Stromal cell of bone marrow (primary cell): Measurements from ENCODE around the gene ANKMY1.
"Not testable (repeated sequence)": the region's sequence is repeated elsewhere in the genome, so short reads cannot be mapped to it uniquely, and the experiment has no call there.

Experiments used
- DNase-seq: peaks from one replicate; pipeline ENCODE4 v3.0.0-alpha.2; 2012; ENCODE audit warnings: low read depth

Gene ANKMY1

GRCh38 chr2:240503375-240503774 lies 54.4 kb downstream of the ANKMY1 start:
- DNase-seq = no peak

- DNase-seq = no peak
Observed at GRCh38 chr2:240502430-240503121, 55.2 kb downstream of the ANKMY1 start.

- DNase-seq = no peak
Observed at GRCh38 chr2:240502059-240502429, 55.7 kb downstream of the ANKMY1 start.

- no peak for DNase-seq
Observed at GRCh38 chr2:240501531-240501991, 56.2 kb downstream of the ANKMY1 start.

- no peak for DNase-seq
Observed at GRCh38 chr2:240500561-240501423, 57.0 kb downstream of the ANKMY1 start.

- no peak for DNase-seq
Observed at GRCh38 chr2:240499309-240500301, 58.2 kb downstream of the ANKMY1 start.

- DNase-seq = no peak
Observed at GRCh38 chr2:240498958-240499260, 58.9 kb downstream of the ANKMY1 start.

GRCh38 chr2:240498171-240498957 lies 59.4 kb downstream of the ANKMY1 start:
- DNase-seq = no peak

- not testable (repeated sequence) for DNase-seq
Observed at GRCh38 chr2:240497082-240497481, 60.7 kb downstream of the ANKMY1 start.

- not testable (repeated sequence) for DNase-seq
Observed at GRCh38 chr2:240494942-240495341, 62.8 kb downstream of the ANKMY1 start.

GRCh38 chr2:240494194-240494793 lies 63.5 kb downstream of the ANKMY1 start:
- DNase-seq = no peak

- no peak for DNase-seq
Observed at GRCh38 chr2:240491483-240491882, 66.3 kb downstream of the ANKMY1 start.

GRCh38 chr2:240482141-240482540 lies 75.6 kb downstream of the ANKMY1 start:
- no peak for DNase-seq

- no peak for DNase-seq
Observed at GRCh38 chr2:240481720-240482119, 76.1 kb downstream of the ANKMY1 start.

- DNase-seq = no peak
Observed at GRCh38 chr2:240480834-240481623, 76.8 kb downstream of the ANKMY1 start.

- DNase-seq = no peak
Observed at GRCh38 chr2:240479111-240479501, 78.7 kb downstream of the ANKMY1 start.

- no peak for DNase-seq
Observed at GRCh38 chr2:240478346-240479110, 79.3 kb downstream of the ANKMY1 start.

GRCh38 chr2:240477916-240478315 lies 79.9 kb downstream of the ANKMY1 start:
- no peak for DNase-seq

- no peak for DNase-seq
Observed at GRCh38 chr2:240473211-240473610, 84.6 kb downstream of the ANKMY1 start.
